Stimulated activated CD4-positive, alpha-beta T cell treated with anti-CD3 and anti-CD28 coated beads, Interleukin-1b, Interleukin-23, amount 100 ng/mL, for 1 hour (primary cell): Measurements from ENCODE around the gene GJB1.
"Not testable (repeated sequence)": the region's sequence is repeated elsewhere in the genome, so short reads cannot be mapped to it uniquely, and the experiment has no call there.

Experiments used
- DNase-seq, 2 donors: peaks; one replicate each; pipeline ENCODE4 v3.0.0-alpha.2; 2020; ENCODE audit warnings: low read depth in 2 of 2

Gene GJB1

DNA sequence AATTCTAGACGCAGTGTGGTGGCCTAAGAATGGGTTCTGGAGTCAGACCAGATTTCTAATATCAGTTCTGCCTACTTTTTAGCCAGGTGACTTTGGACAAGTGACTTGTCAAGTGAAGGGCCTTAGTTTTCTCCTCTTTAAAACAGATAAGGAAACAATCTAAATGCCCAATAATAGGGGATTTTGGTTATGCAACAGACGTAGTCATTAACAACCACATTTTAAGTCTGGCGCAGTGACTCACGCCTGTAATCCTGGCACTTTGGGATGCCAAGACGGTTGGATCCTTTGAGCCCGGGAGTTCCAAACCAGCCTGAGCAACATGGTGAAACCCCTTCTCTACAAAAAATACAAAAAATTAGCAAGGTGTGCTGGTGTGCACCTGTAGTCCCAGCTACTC, 33.0 kb downstream of the GJB1 start:
- no peak for DNase-seq

DNA sequence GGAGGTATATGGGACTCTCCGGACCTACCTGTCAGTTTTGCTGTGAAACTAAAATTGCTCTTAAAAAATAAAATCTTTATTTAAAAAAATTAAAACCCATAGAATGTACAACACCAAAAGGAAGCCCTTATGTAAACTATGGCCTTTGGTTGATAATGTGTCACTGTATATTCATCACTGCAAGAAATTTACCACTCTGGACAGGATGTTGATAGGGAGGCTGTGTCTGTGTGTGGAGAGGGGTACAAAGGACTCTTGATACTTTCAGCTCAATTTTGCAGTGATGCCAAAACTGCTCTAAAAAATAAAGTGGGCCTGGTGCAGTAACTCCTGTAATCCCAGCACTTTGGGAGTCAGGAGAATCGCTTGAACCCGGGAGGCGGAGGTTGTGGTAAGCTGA, 33.8 kb downstream of the GJB1 start:
- DNase-seq, result no peak

DNA sequence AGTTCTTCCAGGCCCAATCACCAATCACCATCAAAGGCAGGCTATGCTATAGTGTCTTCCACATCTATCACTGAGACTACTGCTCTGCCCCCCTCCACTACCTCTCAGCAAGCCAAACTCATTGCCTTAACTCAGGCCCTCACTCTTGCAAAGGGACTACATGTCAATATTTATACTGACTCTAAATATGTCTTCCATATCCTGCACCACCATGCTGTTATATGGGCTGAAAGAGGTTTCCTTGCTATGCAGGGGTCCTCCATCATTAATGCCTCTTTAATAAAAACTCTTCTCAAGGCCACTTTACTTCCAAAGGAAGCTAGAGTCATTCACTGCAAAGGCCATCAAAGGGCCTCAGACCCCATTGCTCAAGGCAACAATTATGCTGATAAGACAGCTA, 45.6 kb downstream of the GJB1 start:
- not testable (repeated sequence) for DNase-seq

DNA sequence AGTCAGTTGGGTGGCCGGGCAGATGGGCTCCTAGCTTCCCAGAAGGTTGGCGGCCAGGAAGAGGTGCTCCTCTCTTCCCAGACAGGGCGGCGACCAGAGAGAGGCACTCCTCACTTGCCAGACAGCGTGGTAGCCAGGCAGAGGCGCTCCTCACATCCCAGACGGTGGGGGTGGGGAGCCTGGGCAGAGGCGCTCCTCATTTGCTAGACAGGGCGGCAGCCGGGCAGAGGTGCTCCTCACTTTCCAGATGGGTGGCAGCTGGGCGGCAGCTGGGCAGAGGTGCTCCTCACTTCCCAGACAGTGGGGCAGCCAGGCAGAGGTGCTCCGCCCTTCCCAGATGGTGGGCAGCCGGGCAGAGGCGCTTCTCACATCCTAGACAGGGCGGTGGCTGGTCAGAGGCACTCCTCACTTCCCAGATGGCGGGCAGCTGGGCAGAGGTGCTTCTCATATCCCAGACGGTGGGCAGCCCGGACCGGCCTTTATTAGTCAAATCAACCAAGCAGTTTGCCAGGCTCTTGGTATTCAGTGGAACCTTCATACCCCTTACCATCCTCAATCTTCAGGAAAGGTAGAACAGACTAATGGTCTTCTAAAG, 46.9 kb downstream of the GJB1 start:
- DNase-seq, result no peak

DNA sequence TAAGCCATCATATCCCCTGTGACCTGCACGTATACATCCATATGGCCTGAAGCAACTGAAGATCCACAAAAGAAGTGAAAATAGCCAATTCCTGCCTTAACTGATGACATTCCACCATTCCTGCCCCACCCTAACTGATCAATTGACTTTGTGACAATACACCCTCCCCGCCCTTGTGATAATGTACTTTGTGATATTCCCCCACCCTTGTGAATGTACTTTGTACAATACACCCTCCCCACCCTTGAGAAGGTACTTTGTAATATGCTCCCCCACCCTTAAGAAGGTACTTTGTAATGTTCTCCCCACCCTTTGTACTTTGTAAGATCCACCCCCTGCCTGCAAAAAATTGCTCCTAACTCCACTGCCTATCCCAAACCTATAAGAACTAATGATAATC, 49.3 kb downstream of the GJB1 start:
- DNase-seq, result not testable (repeated sequence)
